Aorta (tissue), 5 donors: Measurements from ENCODE around the gene SLC22A3. TPM values are rescaled to one million over a fixed set of nuclear protein-coding genes. Genes with fewer than 3 reads are reported as not detected.

Experiments used
- ATAC-seq: fragments of 200-7000 bp; cut with Tn5 transposase; one replicate; pipeline ENCODE4 v1.9.1; 2022; ENCODE audit warnings: moderate library complexity; ENCODE audit not compliant: low FRiP score
- DNase-seq, 2 donors: peaks; one replicate each; pipeline ENCODE4 v3.0.0-alpha.2; 2020
- H3K27ac ChIP-seq, 2 donors: one replicate each; pipeline ENCODE4 v1.5.1; 2013; ENCODE audit warnings: low read length in 2 of 2, mild to moderate bottlenecking in 2 of 2, moderate library complexity in 2 of 2, control low read depth in 1 of 2, inconsistent platforms in 1 of 2, low read depth in 1 of 2
- H3K27me3 ChIP-seq, 2 donors: one replicate each; pipeline ENCODE4 v1.6.1; 2013; ENCODE audit warnings: control low read depth in 1 of 2, low read length in 1 of 2, mild to moderate bottlenecking in 1 of 2, moderate library complexity in 1 of 2; ENCODE audit not compliant: insufficient read depth in 2 of 2, control insufficient read depth in 1 of 2
- H3K36me3 ChIP-seq, 2 donors: one replicate each; pipeline ENCODE4 v1.6.1; 2013; ENCODE audit warnings: control low read depth in 1 of 2, low read length in 1 of 2, mild to moderate bottlenecking in 1 of 2; ENCODE audit not compliant: insufficient read depth in 2 of 2, control insufficient read depth in 1 of 2
- H3K4me1 ChIP-seq, 2 donors: one replicate each; pipeline ENCODE4 v1.6.1; 2013; ENCODE audit warnings: low read length in 2 of 2, control low read depth in 1 of 2, mild to moderate bottlenecking in 1 of 2, moderate library complexity in 1 of 2; ENCODE audit not compliant: insufficient read depth in 2 of 2, control insufficient read depth in 1 of 2
- H3K4me3 ChIP-seq, 2 donors: one replicate each; pipeline ENCODE4 v1.5.1; 2013; ENCODE audit warnings: low read length in 2 of 2, control low read depth in 1 of 2, mild to moderate bottlenecking in 1 of 2
- H3K9me3 ChIP-seq: one replicate; pipeline ENCODE4 v1.6.1; 2013; ENCODE audit warnings: mild to moderate bottlenecking, low read length; ENCODE audit not compliant: control insufficient read depth
- WGBS, 2 donors: extraction: QIAGEN DNeasy Blood & Tissue Kit; methylation state at CpG; one replicate each; pipeline ENCODE4 v1.1.7; 2013; 5-methylcytosine and 5-hydroxymethylcytosine counted together
- intact Hi-C, 2 donors: fragments of 100-400 bp; cut with DNase I; formaldehyde crosslinking; loops; one replicate each; pipeline versions ENCODE4 v1.14.2 to v1.15.0; 2022
- polyA plus RNA-seq, 2 donors: library from polyadenylated mRNA; stranded (reverse); fragments of 200-250 nt; gene quantifications; one replicate each; pipeline ENCODE4 v1.2.3, GENCODE V29; 2013
- total RNA-seq, 2 donors: library from RNA; stranded (reverse); fragmentation: NEBNext Ultra II Directional; extraction: Animal tissue kit (Norgen Biotek cat#: 25700); gene quantifications; one replicate each; pipeline ENCODE4 v1.2.1, GENCODE V29; 2021
- donor health status: healthy with polysubstance abuse.
- donor health status: Bipolar disorder and iron deficiency.
- donor health status: DM: no; HTN: no; CAD: no.
- donor health status: DM: no; HTN: no; CAD: no.
- donor health status: DM: yes; HTN: yes; CAD: no.

Gene SLC22A3
- total and polyA plus RNA-seq, 4 donors, result 28.1 to 61.0 (median 40.8) TPM

GRCh38 chr6:160330619-160331018 lies 17.6 kb upstream of the SLC22A3 start:
- Histone ChIP-seq H3K36me3 (no peaks in the 10 kb centered on the region), H3K4me3 (no peak overlapping the region), H3K4me1 (no peaks in the 10 kb centered on the region), H3K27ac (peak overlapping the region in 1 of 2 donors; percentile 41), H3K9me3 (no peaks in the 10 kb centered on the region), H3K27me3 (no peaks in the 10 kb centered on the region)
- no peak for DNase-seq
- ATAC-seq, result no peak
- WGBS, 2 donors, result 20 to 22% methylated on average over 5 of the region's 5 CpGs
- intact Hi-C loops, result no loop called here

- Histone ChIP-seq H3K27me3 (no peaks in the 10 kb centered on the region), H3K4me3 (no peak overlapping the region), H3K4me1 (no peaks in the 10 kb centered on the region), H3K9me3 (no peaks in the 10 kb centered on the region), H3K36me3 (no peaks in the 10 kb centered on the region), H3K27ac (no peak overlapping the region)
- ATAC-seq, result no peak
- 72 to 78% methylated on average over 5 of the region's 5 CpGs for WGBS, 2 donors
- intact Hi-C loops, result no loop called here
- DNase-seq, result no peak
These were observed 17.0 kb upstream of the SLC22A3 start for GRCh38 chr6:160331204-160331603.

- Histone ChIP-seq H3K27ac (no peak overlapping the region), H3K4me3 (no peak overlapping the region), H3K36me3 (no peaks in the 10 kb centered on the region), H3K9me3 (no peaks in the 10 kb centered on the region), H3K4me1 (no peaks in the 10 kb centered on the region), H3K27me3 (no peaks in the 10 kb centered on the region)
- no peak for DNase-seq
- ATAC-seq, result no peak
- 45 to 46% methylated on average over 5 of the region's 5 CpGs for WGBS, 2 donors
- intact Hi-C loops, result no loop called here
These were observed 16.4 kb upstream of the SLC22A3 start for GRCh38 chr6:160331753-160332152.

GRCh38 chr6:160333101-160333500 lies 15.1 kb upstream of the SLC22A3 start:
- Histone ChIP-seq H3K4me1 (no peaks in the 10 kb centered on the region), H3K9me3 (no peaks in the 10 kb centered on the region), H3K4me3 (no peak overlapping the region), H3K27me3 (no peaks in the 10 kb centered on the region), H3K27ac (no peak overlapping the region), H3K36me3 (no peaks in the 10 kb centered on the region)
- WGBS, 2 donors, result 91 to 93% methylated on average over 3 of the region's 3 CpGs
- intact Hi-C loops, result no loop called here
- ATAC-seq, result no peak
- no peak for DNase-seq

- ATAC-seq (no peak), DNase-seq (no peak)
- no peaks in the 10 kb centered on the region for H3K36me3 ChIP-seq
- H3K9me3 ChIP-seq, result no peaks in the 10 kb centered on the region
- H3K27me3 ChIP-seq, result no peaks in the 10 kb centered on the region
- no peak overlapping the region for H3K4me3 ChIP-seq
- intact Hi-C loops, result no loop called here
- H3K27ac ChIP-seq, result no peak overlapping the region
- WGBS, 2 donors, result 92 to 94% methylated on average over 2 of the region's 2 CpGs
- no peaks in the 10 kb centered on the region for H3K4me1 ChIP-seq
These were observed 14.3 kb upstream of the SLC22A3 start for GRCh38 chr6:160333841-160334240.

GRCh38 chr6:160336200-160336599 lies 12.0 kb upstream of the SLC22A3 start:
- no peaks in the 10 kb centered on the region for H3K9me3 ChIP-seq
- H3K4me3 ChIP-seq, result no peak overlapping the region
- no peaks in the 10 kb centered on the region for H3K4me1 ChIP-seq
- H3K27ac ChIP-seq, result no peak overlapping the region
- H3K36me3 ChIP-seq, result no peaks in the 10 kb centered on the region
- no peak for DNase-seq
- intact Hi-C loops, result no loop called here
- 96% methylated on average over 5 of the region's 5 CpGs for WGBS, 2 donors
- H3K27me3 ChIP-seq, result no peaks in the 10 kb centered on the region
- ATAC-seq, result no peak

GRCh38 chr6:160337301-160337700 lies 10.9 kb upstream of the SLC22A3 start:
- WGBS, 2 donors, result 93 to 94% methylated on average over 2 of the region's 2 CpGs
- intact Hi-C loops, result no loop called here
- no peak for DNase-seq
- Histone ChIP-seq H3K36me3 (no peaks in the 10 kb centered on the region), H3K4me3 (no peak overlapping the region), H3K27me3 (no peaks in the 10 kb centered on the region), H3K27ac (no peak overlapping the region), H3K4me1 (no peaks in the 10 kb centered on the region), H3K9me3 (no peaks in the 10 kb centered on the region)
- no peak for ATAC-seq

- WGBS, 2 donors, result 90 to 92% methylated on average over 3 of the region's 3 CpGs
- no peaks in the 10 kb centered on the region for H3K4me1 ChIP-seq
- H3K9me3 ChIP-seq, result no peaks in the 10 kb centered on the region
- DNase-seq (no peak), ATAC-seq (no peak)
- intact Hi-C loops, result no loop called here
- no peak overlapping the region for H3K4me3 ChIP-seq
- no peaks in the 10 kb centered on the region for H3K36me3 ChIP-seq
- no peaks in the 10 kb centered on the region for H3K27me3 ChIP-seq
- no peak overlapping the region for H3K27ac ChIP-seq
These were observed 10.2 kb upstream of the SLC22A3 start for GRCh38 chr6:160337991-160338390.

GRCh38 chr6:160343144-160343543 lies 5.0 kb upstream of the SLC22A3 start:
- no peak for ATAC-seq
- WGBS, 2 donors, result 76 to 83% methylated on average over 2 of the region's 2 CpGs
- intact Hi-C loops, result no loop called here

More at GRCh38 chr6:160343144-160343543, 5.0 kb upstream of the SLC22A3 start:
- H3K4me3 ChIP-seq, result no peak overlapping the region
- H3K27ac ChIP-seq, result no peak overlapping the region
- H3K27me3 ChIP-seq, result no peaks in the 10 kb centered on the region
- H3K9me3 ChIP-seq, result no peaks in the 10 kb centered on the region
- no peaks in the 10 kb centered on the region for H3K36me3 ChIP-seq
- no peaks in the 10 kb centered on the region for H3K4me1 ChIP-seq
- no peak for DNase-seq
